Immature natural killer cell (primary cell): Measurements from ENCODE around the gene LRCH1. TPM values are rescaled to one million over a fixed set of nuclear protein-coding genes. Genes with fewer than 3 reads are reported as not detected.
A peak's percentile ranks its signal among the peaks of the same experiment; 100 is the strongest.

Experiments
- DNase-seq, 3 donors: peaks; one replicate each; pipeline ENCODE4 v3.0.0; 2022; ENCODE audit warnings: mixed read lengths in 1 of 3
- H3K27ac Mint-ChIP-seq, 6 donors: one replicate each; pipeline ENCODE4 v1.8.0; 2020; ENCODE audit warnings: mixed read lengths in 6 of 6, mild to moderate bottlenecking in 5 of 6, inconsistent platforms in 4 of 6, moderate library complexity in 3 of 6
- H3K27me3 Mint-ChIP-seq, 3 donors: one replicate each; pipeline ENCODE4 v1.8.0; 2020 to 2021; ENCODE audit warnings: low read depth in 3 of 3, mild to moderate bottlenecking in 3 of 3, mixed read lengths in 3 of 3, moderate library complexity in 3 of 3, inconsistent platforms in 1 of 3
- H3K36me3 Mint-ChIP-seq, 3 donors: one replicate each; pipeline ENCODE4 v1.8.0; 2020; ENCODE audit warnings: mixed read lengths in 3 of 3, inconsistent platforms in 2 of 3, mild to moderate bottlenecking in 2 of 3
- H3K4me1 Mint-ChIP-seq, 2 donors: one replicate each; pipeline ENCODE4 v1.8.0; 2020; ENCODE audit warnings: inconsistent platforms in 2 of 2, mild to moderate bottlenecking in 2 of 2, mixed read lengths in 2 of 2, moderate library complexity in 1 of 2
- H3K4me3 Mint-ChIP-seq, 5 donors: one replicate each; pipeline ENCODE4 v1.8.0; 2020; ENCODE audit warnings: mild to moderate bottlenecking in 5 of 5, mixed read lengths in 5 of 5, inconsistent platforms in 3 of 5, moderate library complexity in 3 of 5
- H3K9me3 Mint-ChIP-seq, 6 donors: one replicate each; pipeline ENCODE4 v1.8.0; 2020; ENCODE audit warnings: mild to moderate bottlenecking in 6 of 6, mixed read lengths in 6 of 6, inconsistent platforms in 4 of 6, moderate library complexity in 3 of 6
- polyA plus RNA-seq, 3 donors: library from polyadenylated mRNA; unstranded; fragments of 300-500 nt; fragmentation: Illumina TruSeq; gene quantifications; one replicate each; pipeline ENCODE4 v1.2.3, GENCODE V29; 2021

The LRCH1 gene
- polyA plus RNA-seq, 3 donors from 2014 or later: 3.0 to 6.6 (median 5.5) TPM

GRCh38 chr13:46609726-46610125, 56.8 kb downstream of the LRCH1 start:
- H3K9me3 Mint-ChIP-seq: no peaks in the 10 kb centered on the region
- H3K27ac Mint-ChIP-seq: no peak overlapping the region
- no peaks in the 10 kb centered on the region for H3K36me3 Mint-ChIP-seq
- H3K27me3 Mint-ChIP-seq: no peaks in the 10 kb centered on the region
- H3K4me3 Mint-ChIP-seq: no peak overlapping the region
- DNase-seq: no peak
- H3K4me1 Mint-ChIP-seq: peaks cover 47 to 85% of the 10 kb centered on the region in 2 donors

DNA sequence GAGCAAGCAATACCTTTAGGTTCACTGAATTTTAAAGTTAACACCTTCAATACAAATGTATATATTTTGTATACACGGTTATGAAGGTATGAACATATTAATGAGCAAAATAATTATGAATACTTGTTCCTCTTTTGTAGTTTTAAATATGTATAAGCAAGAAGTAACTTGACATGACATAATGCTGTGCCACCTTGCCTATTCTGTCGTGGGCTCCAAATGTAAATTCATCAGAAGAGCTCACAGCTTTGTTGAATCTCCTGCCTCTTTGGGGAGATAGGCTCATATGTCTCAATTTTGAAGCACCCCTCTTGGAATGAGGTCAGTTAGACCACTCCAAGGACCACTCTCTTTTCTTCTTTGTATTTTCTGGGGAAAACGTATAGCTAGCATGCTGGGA, 59.3 kb downstream of the LRCH1 start:
- H3K9me3 Mint-ChIP-seq: no peaks in the 10 kb centered on the region

GRCh38 chr13:46613409-46614049, 60.6 kb downstream of the LRCH1 start:
- Mint-ChIP-seq H3K27ac (no peak overlapping the region), H3K36me3 (no peaks in the 10 kb centered on the region), H3K9me3 (no peaks in the 10 kb centered on the region), H3K27me3 (peaks cover 0 to 1% (median 0%) of the 10 kb centered on the region in 3 donors), H3K4me1 (peaks cover 33 to 82% of the 10 kb centered on the region in 2 donors), H3K4me3 (no peak overlapping the region)
- no peak for DNase-seq

More for the DNA sequence above, 59.3 kb downstream of the LRCH1 start:
- H3K36me3 Mint-ChIP-seq: no peaks in the 10 kb centered on the region
- peaks cover 0 to 1% (median 0%) of the 10 kb centered on the region in 3 donors for H3K27me3 Mint-ChIP-seq
- no peak for DNase-seq
- H3K4me1 Mint-ChIP-seq: peaks cover 39 to 82% of the 10 kb centered on the region in 2 donors
- no peak overlapping the region for H3K4me3 Mint-ChIP-seq
- no peak overlapping the region for H3K27ac Mint-ChIP-seq

DNA sequence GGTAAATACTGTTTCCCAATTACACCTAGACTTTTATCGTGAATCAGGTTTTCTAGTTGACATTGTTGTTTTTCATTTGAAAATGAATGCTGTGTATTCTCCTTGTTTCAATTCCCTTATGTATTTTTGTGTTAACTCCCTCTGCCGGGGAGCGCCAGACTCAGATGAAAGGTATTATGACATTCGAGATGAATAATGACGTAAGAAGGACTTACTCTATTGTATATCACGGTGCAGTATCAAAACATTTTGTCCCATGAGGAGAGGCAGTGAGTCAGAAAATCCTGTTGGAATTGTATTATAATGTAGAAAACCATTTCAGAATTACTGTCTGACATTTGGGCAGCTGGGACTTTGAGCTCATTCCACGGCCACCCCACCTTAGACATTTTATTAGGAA, 61.6 kb downstream of the LRCH1 start:
- no peak for DNase-seq
- Mint-ChIP-seq H3K27me3 (peaks cover 0 to 1% (median 1%) of the 10 kb centered on the region in 3 donors), H3K4me1 (peaks cover 42 to 82% of the 10 kb centered on the region in 2 donors), H3K27ac (no peak overlapping the region), H3K4me3 (no peak overlapping the region), H3K36me3 (no peaks in the 10 kb centered on the region), H3K9me3 (no peaks in the 10 kb centered on the region)

DNA sequence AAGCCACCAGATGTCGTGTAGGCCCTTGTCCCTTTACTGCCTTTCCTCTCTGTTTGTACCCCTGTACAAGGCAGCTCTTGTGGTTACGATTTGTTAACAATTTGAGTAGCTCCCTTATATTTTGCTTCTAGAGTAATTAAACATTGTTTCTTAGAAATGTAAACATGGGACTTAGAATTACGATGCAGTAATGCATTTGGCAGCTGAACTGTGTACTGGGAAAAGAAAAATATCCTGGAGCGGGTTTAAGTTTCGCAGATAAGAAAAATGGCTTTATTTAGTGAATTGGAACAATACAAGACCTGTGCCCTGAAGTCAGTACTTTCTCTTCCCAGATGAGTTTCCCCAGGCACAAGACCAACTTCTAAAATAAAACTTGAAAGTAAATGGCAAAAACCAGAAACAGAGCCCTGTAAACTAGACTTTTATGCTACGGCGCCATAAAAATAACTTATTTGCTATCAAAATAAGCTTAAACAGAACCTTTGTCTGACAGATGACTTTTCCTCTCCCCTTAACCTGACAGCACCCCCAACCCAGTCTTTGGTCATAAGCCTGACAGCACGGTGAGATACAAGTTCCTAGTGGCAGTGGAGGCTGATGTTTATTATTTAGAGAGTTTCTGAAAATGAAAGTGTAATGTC, 63.0 kb downstream of the LRCH1 start:
- H3K4me3 Mint-ChIP-seq: no peak overlapping the region
- no peaks in the 10 kb centered on the region for H3K36me3 Mint-ChIP-seq
- H3K9me3 Mint-ChIP-seq: no peaks in the 10 kb centered on the region
- H3K27ac Mint-ChIP-seq: peak overlapping the region in 2 of 6 donors; percentile 8 to 13
- DNase-seq: no peak
- peaks cover 0 to 1% (median 1%) of the 10 kb centered on the region in 3 donors for H3K27me3 Mint-ChIP-seq
- H3K4me1 Mint-ChIP-seq: peaks cover 44 to 79% of the 10 kb centered on the region in 2 donors

- peaks cover 0 to 1% (median 1%) of the 10 kb centered on the region in 3 donors for H3K27me3 Mint-ChIP-seq
- no peak for DNase-seq
- H3K4me1 Mint-ChIP-seq: peaks cover 45 to 80% of the 10 kb centered on the region in 2 donors
- no peaks in the 10 kb centered on the region for H3K36me3 Mint-ChIP-seq
- no peak overlapping the region for H3K27ac Mint-ChIP-seq
- no peak overlapping the region for H3K4me3 Mint-ChIP-seq
- H3K9me3 Mint-ChIP-seq: no peaks in the 10 kb centered on the region
Measured at GRCh38 chr13:46617229-46617721, 64.3 kb downstream of the LRCH1 start.

- Mint-ChIP-seq H3K4me1 (peaks cover 41 to 80% of the 10 kb centered on the region in 2 donors), H3K27ac (no peak overlapping the region), H3K27me3 (peaks cover 0 to 1% (median 1%) of the 10 kb centered on the region in 3 donors), H3K4me3 (no peak overlapping the region), H3K36me3 (no peaks in the 10 kb centered on the region), H3K9me3 (no peaks in the 10 kb centered on the region)
- DNase-seq: no peak
Measured at GRCh38 chr13:46617885-46618284, 64.9 kb downstream of the LRCH1 start.

- peaks cover 41 to 81% of the 10 kb centered on the region in 2 donors for H3K4me1 Mint-ChIP-seq
- peak overlapping the region in 2 of 6 donors; percentile 64 to 72 for H3K27ac Mint-ChIP-seq
- no peak for DNase-seq
- no peak overlapping the region for H3K4me3 Mint-ChIP-seq
- no peaks in the 10 kb centered on the region for H3K9me3 Mint-ChIP-seq
- peaks cover 0 to 1% (median 1%) of the 10 kb centered on the region in 3 donors for H3K27me3 Mint-ChIP-seq
- no peaks in the 10 kb centered on the region for H3K36me3 Mint-ChIP-seq
Measured at GRCh38 chr13:46618694-46619254, 65.8 kb downstream of the LRCH1 start.

GRCh38 chr13:46620029-46620428, 67.1 kb downstream of the LRCH1 start:
- H3K4me1 Mint-ChIP-seq: peaks cover 46 to 80% of the 10 kb centered on the region in 2 donors
- no peak overlapping the region for H3K4me3 Mint-ChIP-seq
- DNase-seq: no peak
- H3K36me3 Mint-ChIP-seq: no peaks in the 10 kb centered on the region
- H3K27me3 Mint-ChIP-seq: peaks cover 0 to 1% (median 1%) of the 10 kb centered on the region in 3 donors
- no peak overlapping the region for H3K27ac Mint-ChIP-seq
- no peaks in the 10 kb centered on the region for H3K9me3 Mint-ChIP-seq

- H3K9me3 Mint-ChIP-seq: no peaks in the 10 kb centered on the region
- DNase-seq: no peak
- H3K36me3 Mint-ChIP-seq: no peaks in the 10 kb centered on the region
- no peak overlapping the region for H3K27ac Mint-ChIP-seq
- H3K27me3 Mint-ChIP-seq: peaks cover 0 to 1% (median 1%) of the 10 kb centered on the region in 3 donors
- peaks cover 49 to 82% of the 10 kb centered on the region in 2 donors for H3K4me1 Mint-ChIP-seq
- H3K4me3 Mint-ChIP-seq: no peak overlapping the region
Measured at GRCh38 chr13:46620471-46620870, 67.5 kb downstream of the LRCH1 start.

DNA sequence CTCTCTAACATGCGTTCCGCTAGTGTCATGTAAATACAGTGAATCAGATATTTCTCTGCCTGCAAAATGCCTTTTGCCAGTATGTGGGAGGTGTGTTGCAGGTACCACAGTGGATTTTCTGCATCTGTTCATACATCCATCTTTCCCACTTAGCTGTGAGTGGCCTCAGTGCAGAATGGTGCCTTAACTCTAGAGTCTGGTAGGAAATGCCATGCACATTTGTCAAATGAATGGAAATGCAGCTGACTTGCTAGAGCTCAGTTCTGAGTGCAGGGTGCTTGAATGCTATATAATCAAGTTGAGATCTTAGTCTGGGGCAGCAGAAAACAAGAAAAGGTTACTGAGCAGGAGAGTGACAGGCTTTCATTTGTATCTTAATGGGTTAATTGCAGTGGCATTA, 68.2 kb downstream of the LRCH1 start:
- H3K36me3 Mint-ChIP-seq: no peaks in the 10 kb centered on the region
- H3K27ac Mint-ChIP-seq: no peak overlapping the region
- H3K4me3 Mint-ChIP-seq: no peak overlapping the region
- H3K27me3 Mint-ChIP-seq: peaks cover 0 to 1% (median 1%) of the 10 kb centered on the region in 3 donors
- DNase-seq: no peak
- no peaks in the 10 kb centered on the region for H3K9me3 Mint-ChIP-seq
- H3K4me1 Mint-ChIP-seq: peaks cover 54 to 82% of the 10 kb centered on the region in 2 donors

GRCh38 chr13:46621792-46622629, 69.0 kb downstream of the LRCH1 start:
- DNase-seq: no peak
- Mint-ChIP-seq H3K36me3 (no peaks in the 10 kb centered on the region), H3K27ac (no peak overlapping the region), H3K4me3 (no peak overlapping the region), H3K9me3 (no peaks in the 10 kb centered on the region), H3K27me3 (peaks cover 0 to 1% (median 0%) of the 10 kb centered on the region in 3 donors), H3K4me1 (peaks cover 54 to 82% of the 10 kb centered on the region in 2 donors)

DNA sequence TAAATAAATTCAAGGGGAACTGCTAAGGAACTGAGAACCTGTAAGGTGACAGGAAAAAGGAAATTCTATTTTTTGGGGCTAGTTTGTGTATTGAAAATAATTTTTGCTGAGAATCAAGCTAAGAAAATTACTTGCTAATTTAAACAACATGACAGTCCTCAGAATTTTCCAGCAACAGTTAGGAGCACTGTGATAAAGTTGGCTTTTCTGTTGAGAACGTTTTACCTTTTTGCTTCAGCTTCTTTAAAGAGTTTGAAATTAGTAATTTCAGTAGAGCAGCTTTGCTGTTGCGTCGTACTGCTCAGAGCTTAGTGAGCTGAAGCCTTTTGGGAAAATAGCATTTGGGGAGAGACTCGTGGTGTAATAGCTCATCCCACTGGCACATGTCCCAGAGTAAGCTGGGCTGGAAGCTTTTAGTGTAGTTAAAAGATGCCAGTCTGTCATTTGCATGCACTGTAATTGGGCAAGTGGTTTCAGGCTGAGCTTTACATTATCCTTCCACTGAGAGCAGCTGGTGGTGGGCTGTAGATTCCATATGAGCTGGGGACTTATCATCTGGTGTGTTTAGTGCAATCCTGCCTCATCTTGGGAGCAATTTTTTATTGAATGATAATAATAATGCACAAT, 69.8 kb downstream of the LRCH1 start:
- no peak overlapping the region for H3K4me3 Mint-ChIP-seq
- H3K27me3 Mint-ChIP-seq: peaks cover 0 to 1% (median 0%) of the 10 kb centered on the region in 3 donors
- no peaks in the 10 kb centered on the region for H3K36me3 Mint-ChIP-seq
- H3K4me1 Mint-ChIP-seq: peaks cover 54 to 82% of the 10 kb centered on the region in 2 donors
- no peak overlapping the region for H3K27ac Mint-ChIP-seq
- H3K9me3 Mint-ChIP-seq: no peaks in the 10 kb centered on the region
- no peak for DNase-seq
